ENCODE data around the gene ERMP1.
A peak's percentile ranks its signal among the peaks of the same experiment; 100 is the strongest.
"Not testable (repeated sequence)": the region's sequence is repeated elsewhere in the genome, so short reads cannot be mapped to it uniquely, and the experiment has no call there.

ERMP1 gene

DNA sequence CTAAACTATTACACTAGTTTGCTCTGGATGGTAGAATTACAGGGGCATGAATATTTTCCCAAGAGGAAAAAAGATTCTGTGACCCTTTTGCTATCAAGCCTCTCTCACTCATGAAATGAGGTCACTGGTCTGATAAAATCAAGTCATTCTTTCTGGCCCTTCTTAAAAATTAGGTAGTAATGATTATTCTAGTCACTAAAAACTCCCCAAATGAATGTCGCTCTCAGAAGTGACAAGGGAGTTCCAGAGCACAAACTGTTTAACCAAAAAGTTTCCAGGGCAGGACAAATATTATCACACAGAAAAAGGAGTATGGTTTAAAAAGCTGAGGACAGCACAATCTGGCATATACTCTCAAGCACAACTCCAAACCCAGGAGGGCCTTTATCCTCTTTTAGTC lies 12.5 kb downstream of the ERMP1 start:
- no peak for DNase-seq (ENCODE audit: low spot score)

DNA sequence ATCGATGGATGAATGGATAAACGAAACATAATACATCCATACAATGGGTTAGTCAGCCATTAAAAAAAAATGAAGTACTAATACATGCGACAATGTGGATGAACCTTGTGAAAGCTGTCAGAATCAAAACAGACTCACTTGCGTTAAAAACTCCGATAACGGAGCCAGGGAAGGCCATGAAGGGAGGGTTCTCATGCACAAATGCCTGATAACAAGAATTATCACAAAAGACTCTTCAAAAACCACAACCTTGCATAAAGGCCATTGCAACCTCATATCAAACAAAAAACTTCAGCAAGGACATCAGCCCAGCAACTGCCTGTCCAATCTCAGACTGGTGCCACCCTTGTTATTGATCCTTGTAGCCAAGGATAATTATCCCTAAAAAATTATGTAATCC lies 13.7 kb downstream of the ERMP1 start:
- no peak for DNase-seq (ENCODE audit: low spot score)

GRCh38 chr9:5818424-5819142 lies 14.3 kb downstream of the ERMP1 start:
- DNase-seq (ENCODE audit: low spot score): no peak

DNA sequence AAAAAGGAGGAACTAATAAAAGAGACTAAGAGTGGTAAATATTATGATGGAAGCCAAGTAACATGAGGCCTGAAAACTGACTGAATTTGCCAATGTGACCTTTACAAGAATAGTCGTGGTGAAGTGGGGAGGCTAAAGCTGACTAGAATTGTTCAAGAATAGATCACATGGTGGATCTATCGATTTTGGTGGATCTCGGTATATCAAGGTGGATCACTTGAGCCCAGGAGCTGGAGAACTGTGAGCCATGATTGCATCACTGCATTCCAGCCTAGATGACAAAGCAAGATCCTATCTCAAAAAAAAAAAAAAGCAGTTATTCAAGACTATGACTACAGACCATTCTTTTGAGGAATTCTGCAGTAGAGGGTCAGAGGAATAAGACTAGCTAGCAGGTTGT lies 15.1 kb downstream of the ERMP1 start:
- no peak for DNase-seq (ENCODE audit: low spot score)

DNA sequence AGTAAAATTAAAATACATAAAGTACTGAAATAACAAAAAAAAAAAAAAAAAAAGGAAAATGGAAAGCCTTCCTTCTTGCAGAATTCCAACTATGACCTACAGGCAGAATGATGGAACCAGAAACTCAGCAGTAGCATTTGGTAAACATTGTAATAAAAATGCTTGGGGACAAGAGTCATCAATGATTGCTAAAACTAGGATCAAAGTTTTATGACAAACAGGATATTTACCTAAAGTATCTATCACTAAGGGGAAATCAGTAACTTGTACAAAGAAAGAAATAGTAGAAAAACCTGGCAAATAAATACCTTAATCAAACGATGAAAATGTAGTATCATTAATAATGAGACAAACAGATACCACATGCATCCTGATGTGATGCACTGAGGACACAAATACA lies 17.5 kb downstream of the ERMP1 start:
- DNase-seq (ENCODE audit: low spot score): no peak

DNA sequence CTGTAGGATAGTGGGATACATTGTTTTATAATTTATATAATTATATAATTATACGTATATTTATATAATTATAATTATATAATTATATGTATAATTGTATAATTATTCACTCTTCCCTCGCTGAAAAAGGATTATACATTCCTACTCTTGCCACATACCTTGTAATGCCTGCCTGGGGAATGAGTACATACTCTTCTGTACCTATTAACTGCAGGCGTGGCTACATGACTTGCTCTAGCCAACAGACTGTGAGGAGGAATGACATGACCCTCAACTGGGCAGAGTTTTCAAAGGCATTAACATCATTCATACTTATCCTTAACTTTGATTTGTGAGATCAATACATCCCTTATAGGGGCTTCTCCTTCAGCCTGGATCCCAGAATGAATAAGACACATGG lies 19.1 kb downstream of the ERMP1 start:
- no peak for DNase-seq (ENCODE audit: low spot score)

- no peak for DNase-seq (ENCODE audit: low spot score)
Measured at GRCh38 chr9:5811751-5812150, 21.2 kb downstream of the ERMP1 start.

GRCh38 chr9:5805478-5805877 lies 27.4 kb downstream of the ERMP1 start:
- no peak for DNase-seq (ENCODE audit: low spot score)

DNA sequence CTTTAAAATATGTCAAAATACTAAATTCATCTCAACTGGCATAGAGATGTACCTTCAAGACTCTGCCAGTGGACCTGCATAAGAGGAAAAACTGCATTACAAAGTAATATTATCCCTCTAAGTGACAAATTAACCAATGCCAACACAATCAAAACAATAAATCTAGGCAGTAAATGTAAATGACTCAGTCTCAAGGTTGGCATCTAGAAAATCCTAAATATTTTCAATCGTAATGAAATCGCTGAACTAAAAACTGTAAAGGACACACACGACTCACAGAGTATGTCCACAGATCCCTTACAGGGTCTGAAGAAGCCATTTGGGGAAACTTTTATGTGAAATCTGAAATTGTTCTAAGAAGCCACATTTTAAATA lies 31.2 kb downstream of the ERMP1 start:
- DNase-seq (ENCODE audit: low spot score): no peak

GRCh38 chr9:5800969-5801738 lies 31.8 kb downstream of the ERMP1 start:
- DNase-seq (ENCODE audit: low spot score): no peak

GRCh38 chr9:5800378-5800777 lies 32.5 kb downstream of the ERMP1 start:
- not testable (repeated sequence) for DNase-seq (ENCODE audit: low spot score)

GRCh38 chr9:5799314-5799713 lies 33.6 kb downstream of the ERMP1 start:
- DNase-seq (ENCODE audit: low spot score): peak; percentile 83

DNA sequence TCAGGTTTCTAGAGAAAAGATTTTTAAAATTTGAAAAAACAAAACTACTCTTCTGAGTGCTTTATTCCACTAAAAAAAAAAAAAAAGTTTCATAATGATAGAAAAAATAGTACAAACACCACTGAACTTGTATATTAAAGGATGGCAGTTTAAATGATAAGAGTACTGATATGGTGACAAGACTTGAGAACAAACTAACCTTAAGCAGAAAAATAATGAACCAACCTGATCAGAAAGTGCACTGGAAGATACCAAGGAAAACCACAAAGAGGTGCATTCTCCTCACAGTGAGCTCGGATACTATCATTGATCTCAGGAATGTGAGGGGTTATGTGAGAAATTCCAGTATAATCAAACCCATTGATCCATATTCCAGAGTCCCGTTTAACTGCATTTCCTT lies 34.3 kb downstream of the ERMP1 start:
- no peak for DNase-seq (ENCODE audit: low spot score)

DNA sequence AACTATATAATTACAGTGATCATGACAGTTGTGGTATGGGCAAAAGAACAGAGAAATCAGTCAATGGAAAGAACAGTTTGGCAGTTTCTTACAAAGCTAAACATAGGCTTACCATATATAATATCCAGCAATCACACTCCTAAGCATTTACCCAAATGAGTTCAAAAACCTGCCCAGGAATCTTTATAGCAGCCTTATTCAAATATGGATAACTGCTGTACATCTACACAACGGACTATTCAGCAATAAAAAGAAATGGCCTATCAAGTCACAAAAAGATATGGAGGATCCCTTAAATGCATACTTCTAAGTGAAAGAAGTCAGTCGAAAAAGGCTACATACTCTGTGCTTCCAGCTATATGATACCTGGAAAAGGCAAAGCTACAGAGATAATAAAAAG lies 36.6 kb downstream of the ERMP1 start:
- DNase-seq (ENCODE audit: low spot score): no peak

- DNase-seq (ENCODE audit: low spot score): no peak
Measured at GRCh38 chr9:5793812-5794211, 39.1 kb downstream of the ERMP1 start.

- DNase-seq (ENCODE audit: low spot score): no peak
Measured at GRCh38 chr9:5791870-5792269, 41.0 kb downstream of the ERMP1 start.

- DNase-seq (ENCODE audit: low spot score): no peak
Measured at GRCh38 chr9:5790923-5791322, 42.0 kb downstream of the ERMP1 start.

- no peak for DNase-seq (ENCODE audit: low spot score)
Measured at GRCh38 chr9:5789489-5789888, 43.4 kb downstream of the ERMP1 start.

- DNase-seq (ENCODE audit: low spot score): no peak
Measured at GRCh38 chr9:5787759-5788302, 45.1 kb downstream of the ERMP1 start.

- no peak for DNase-seq (ENCODE audit: low spot score)
Measured at GRCh38 chr9:5787220-5787619, 45.7 kb downstream of the ERMP1 start.

DNA sequence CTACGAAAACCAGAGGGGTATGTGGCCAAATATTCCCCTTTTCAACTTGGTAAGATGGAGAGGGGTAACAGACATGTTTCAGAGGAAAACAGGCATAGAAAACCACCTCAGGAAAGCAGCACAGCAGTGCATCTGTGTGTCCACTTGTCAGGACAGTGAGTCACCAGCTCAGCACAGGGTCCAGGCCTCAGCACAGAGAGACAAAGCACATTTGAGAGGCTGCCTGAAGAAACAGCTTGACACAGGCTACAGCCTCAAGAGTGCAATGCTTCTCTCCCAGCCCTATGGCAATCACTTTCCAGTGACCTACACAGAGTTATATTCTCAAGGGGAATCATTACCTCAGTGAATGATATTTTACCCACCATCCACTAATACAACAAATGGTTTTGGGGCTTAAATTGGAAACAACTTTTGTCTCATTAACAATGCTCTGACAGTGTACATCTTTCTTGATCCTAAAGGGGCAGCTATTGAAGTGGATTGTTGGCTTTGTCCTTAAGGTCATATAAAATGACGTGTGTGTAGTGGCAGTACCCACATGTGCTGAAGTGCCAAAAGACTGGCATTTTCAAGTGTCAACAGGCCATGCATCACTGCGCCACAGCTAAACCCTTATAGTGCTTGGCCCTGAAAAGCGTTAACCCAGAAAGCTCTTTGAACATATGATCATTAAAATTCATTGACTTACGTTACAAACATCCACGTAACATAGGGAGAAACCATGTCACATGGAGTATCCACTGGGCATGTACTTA lies 46.4 kb downstream of the ERMP1 start:
- peak; percentile 87 for DNase-seq (ENCODE audit: low spot score)

GRCh38 chr9:5784526-5785315 lies 48.2 kb downstream of the ERMP1 start:
- no peak for DNase-seq (ENCODE audit: low spot score)
